ENCODE results near the gene ZBTB21.

- TF ChIP-seq CTCF (IDR thresholded peaks at IDR 0.05; ENCODE audit: low read depth, low read length) (no peak), EZH2phosphoT487 (IDR thresholded peaks at IDR 0.05; ENCODE audit: low read depth) (no peak)
Observed at GRCh38 chr21:42056996-42057689, 47.0 kb upstream of the ZBTB21 start.

All from OCI-LY3 (cell line).